Retinal pigment epithelial cell (primary cell): ENCODE results near the gene BEX3.

Source experiments
- DNase-seq: peaks from one replicate; pipeline ENCODE4 v3.0.0-alpha.2; 2010; ENCODE audit warnings: low read depth
- H3K4me3 ChIP-seq: 2 replicates; pipeline ENCODE4 v1.5.1; 2011; ENCODE audit warnings: mild to moderate bottlenecking, low read length, control low read depth, moderate library complexity
- CTCF ChIP-seq: conservative IDR thresholded peaks from 2 replicates; pipeline ENCODE4 v1.5.1; 2011; ENCODE audit warnings: low read depth, low read length, control low read depth, inconsistent platforms

The BEX3 gene

GRCh38 chrX:103417370-103417769, 41.0 kb downstream of the BEX3 start:
- TF ChIP-seq CTCF = no peak

GRCh38 chrX:103417933-103418332, 41.6 kb downstream of the BEX3 start:
- DNase-seq = no peak
- TF ChIP-seq CTCF = no peak
- H3K4me3 ChIP-seq = no peak overlapping the region

More at GRCh38 chrX:103417370-103417769, 41.0 kb downstream of the BEX3 start:
- no peak for DNase-seq
- H3K4me3 ChIP-seq = no peak overlapping the region

GRCh38 chrX:103418811-103419340, 42.5 kb downstream of the BEX3 start:
- DNase-seq = no peak
- H3K4me3 ChIP-seq = no peak overlapping the region
- TF ChIP-seq CTCF = no peak

GRCh38 chrX:103423955-103424638, 47.8 kb downstream of the BEX3 start:
- H3K4me3 ChIP-seq = no peak overlapping the region
- no peak for DNase-seq
- no peak for TF ChIP-seq CTCF
